ENCODE data around the gene ALKBH3.

The ALKBH3 gene

GRCh38 chr11:43866520-43866919 is 14.1 kb upstream of the ALKBH3 start:
- no peak for DNase-seq (ENCODE audit: low spot score in 2 of 2)
- H3K4me3 Mint-ChIP-seq, result no peak overlapping the region
- peaks cover 26% of the 10 kb centered on the region for H3K27me3 Mint-ChIP-seq
- no peak overlapping the region for H3K27ac Mint-ChIP-seq (ENCODE audit: low read depth)
- no peak for ATAC-seq (replicated peaks; ENCODE audit: extremely low read depth, poor library complexity, severe bottlenecking)
- peaks cover 2% of the 10 kb centered on the region for H3K36me3 Mint-ChIP-seq (ENCODE audit: insufficient read depth)
- H3K9me3 Mint-ChIP-seq, result no peaks in the 10 kb centered on the region
- peaks cover 22% of the 10 kb centered on the region for H3K4me1 Mint-ChIP-seq

- Mint-ChIP-seq H3K36me3 (ENCODE audit: insufficient read depth) (peaks cover 2% of the 10 kb centered on the region), H3K4me1 (peaks cover 22% of the 10 kb centered on the region), H3K4me3 (no peak overlapping the region), H3K27ac (ENCODE audit: low read depth) (no peak overlapping the region), H3K27me3 (peaks cover 30% of the 10 kb centered on the region), H3K9me3 (no peaks in the 10 kb centered on the region)
- ATAC-seq (replicated peaks; ENCODE audit: extremely low read depth, poor library complexity, severe bottlenecking) (no peak), DNase-seq (ENCODE audit: low spot score in 2 of 2) (no peak)
Measured at GRCh38 chr11:43866969-43867368, 13.7 kb upstream of the ALKBH3 start.

DNA sequence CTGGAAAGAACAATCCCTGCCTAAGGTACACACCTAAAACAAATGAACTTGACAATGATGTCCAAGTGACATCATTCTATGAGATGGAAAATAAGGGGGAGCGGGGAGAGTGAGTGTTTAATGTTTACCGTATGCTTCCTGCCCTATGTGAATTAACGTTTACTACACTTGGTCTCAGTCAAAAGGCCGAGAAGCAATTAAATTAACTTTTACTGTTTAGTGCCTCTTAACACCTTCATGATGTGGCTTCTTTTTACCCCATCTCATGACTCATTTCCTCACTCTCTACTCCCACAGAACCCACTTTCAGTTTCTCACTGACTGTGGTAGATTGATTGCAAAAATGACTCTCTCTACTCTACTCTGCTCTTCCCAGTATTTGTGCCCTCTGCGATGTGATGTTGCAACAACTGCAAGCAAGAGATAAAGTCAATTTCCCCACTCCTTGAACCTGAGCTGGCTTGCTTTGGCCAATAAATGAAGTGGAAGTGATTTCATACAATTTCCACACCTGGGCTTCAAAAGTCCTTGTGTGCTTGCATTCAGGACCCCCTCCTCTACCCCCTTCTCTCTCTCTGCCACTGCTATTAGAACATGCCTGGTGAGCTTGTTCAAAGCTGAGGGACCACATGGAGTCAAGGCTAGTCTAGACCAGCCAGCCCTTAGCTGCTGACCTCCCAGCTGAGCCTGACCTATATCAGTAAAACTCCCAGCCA is 11.6 kb upstream of the ALKBH3 start:
- peaks cover 2% of the 10 kb centered on the region for H3K36me3 Mint-ChIP-seq (ENCODE audit: insufficient read depth)
- H3K4me1 Mint-ChIP-seq, result peaks cover 22% of the 10 kb centered on the region
- no peaks in the 10 kb centered on the region for H3K9me3 Mint-ChIP-seq
- peak overlapping the region; percentile 80 for H3K27ac Mint-ChIP-seq (ENCODE audit: low read depth)
- ATAC-seq (replicated peaks; ENCODE audit: extremely low read depth, poor library complexity, severe bottlenecking) (peak; percentile 99), DNase-seq (ENCODE audit: low spot score in 2 of 2) (peak in 1 of 2 donors; percentile 36)
- peak overlapping the region; percentile 36 for H3K4me3 Mint-ChIP-seq
- peaks cover 43% of the 10 kb centered on the region for H3K27me3 Mint-ChIP-seq

- peaks cover 44% of the 10 kb centered on the region for H3K27me3 Mint-ChIP-seq
Measured at GRCh38 chr11:43871051-43871450, 9.6 kb upstream of the ALKBH3 start.

DNA sequence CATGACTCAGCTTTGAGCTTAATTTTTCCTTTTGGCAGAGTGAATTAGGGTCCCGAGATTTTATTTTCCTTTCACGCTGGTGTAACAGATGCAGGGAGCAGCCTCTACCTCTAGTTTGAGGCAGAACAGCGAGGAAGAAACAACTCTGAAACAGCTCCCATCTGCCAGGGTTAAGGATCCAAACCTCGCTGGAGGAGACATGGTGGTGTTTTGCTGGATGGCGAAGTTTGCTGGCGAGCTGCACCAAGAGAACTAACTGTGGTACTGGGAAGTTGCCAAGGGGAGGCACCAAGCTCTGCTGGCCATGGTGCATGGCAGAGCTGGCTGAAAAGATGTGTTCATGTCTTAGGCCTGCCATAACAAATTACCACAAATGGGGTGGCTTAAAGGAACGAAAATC is 7.6 kb upstream of the ALKBH3 start:
- no peak overlapping the region for H3K27ac Mint-ChIP-seq (ENCODE audit: low read depth)
- no peak overlapping the region for H3K4me3 Mint-ChIP-seq
- no peak for DNase-seq (ENCODE audit: low spot score in 2 of 2)
- H3K4me1 Mint-ChIP-seq, result peaks cover 14% of the 10 kb centered on the region
- peaks cover 2% of the 10 kb centered on the region for H3K36me3 Mint-ChIP-seq (ENCODE audit: insufficient read depth)
- H3K27me3 Mint-ChIP-seq, result peaks cover 49% of the 10 kb centered on the region
- no peaks in the 10 kb centered on the region for H3K9me3 Mint-ChIP-seq
- ATAC-seq (replicated peaks; ENCODE audit: extremely low read depth, poor library complexity, severe bottlenecking), result no peak

More at GRCh38 chr11:43871051-43871450, 9.6 kb upstream of the ALKBH3 start:
- ATAC-seq (replicated peaks; ENCODE audit: extremely low read depth, poor library complexity, severe bottlenecking) (no peak), DNase-seq (ENCODE audit: low spot score in 2 of 2) (no peak)
- H3K27ac Mint-ChIP-seq (ENCODE audit: low read depth), result no peak overlapping the region
- H3K4me1 Mint-ChIP-seq, result peaks cover 22% of the 10 kb centered on the region
- H3K9me3 Mint-ChIP-seq, result no peaks in the 10 kb centered on the region
- H3K4me3 Mint-ChIP-seq, result no peak overlapping the region
- peaks cover 2% of the 10 kb centered on the region for H3K36me3 Mint-ChIP-seq (ENCODE audit: insufficient read depth)

DNA sequence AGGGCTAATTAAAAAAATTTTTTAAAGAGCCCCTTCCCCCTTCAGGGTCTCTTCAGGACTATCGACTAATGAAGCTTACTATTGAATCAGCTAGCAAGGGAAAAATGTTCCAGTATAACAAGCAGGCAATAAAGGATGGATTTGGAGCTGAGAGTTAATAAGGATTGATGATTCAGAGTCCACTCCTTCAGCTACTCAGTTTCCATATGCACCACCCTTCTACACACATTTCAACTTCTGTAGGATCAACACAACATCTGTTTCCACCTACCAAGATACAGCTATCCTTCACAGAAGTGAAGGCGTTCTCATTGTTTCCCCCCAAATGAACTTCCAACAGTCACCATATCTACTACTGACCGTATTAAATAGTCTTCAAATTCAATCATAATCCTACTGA is 6.6 kb upstream of the ALKBH3 start:
- ATAC-seq (replicated peaks; ENCODE audit: extremely low read depth, poor library complexity, severe bottlenecking) (no peak), DNase-seq (ENCODE audit: low spot score in 2 of 2) (no peak)
- peaks cover 55% of the 10 kb centered on the region for H3K27me3 Mint-ChIP-seq
- H3K27ac Mint-ChIP-seq (ENCODE audit: low read depth), result no peak overlapping the region
- no peaks in the 10 kb centered on the region for H3K36me3 Mint-ChIP-seq (ENCODE audit: insufficient read depth)
- no peak overlapping the region for H3K4me3 Mint-ChIP-seq
- no peaks in the 10 kb centered on the region for H3K9me3 Mint-ChIP-seq
- H3K4me1 Mint-ChIP-seq, result peaks cover 7% of the 10 kb centered on the region

DNA sequence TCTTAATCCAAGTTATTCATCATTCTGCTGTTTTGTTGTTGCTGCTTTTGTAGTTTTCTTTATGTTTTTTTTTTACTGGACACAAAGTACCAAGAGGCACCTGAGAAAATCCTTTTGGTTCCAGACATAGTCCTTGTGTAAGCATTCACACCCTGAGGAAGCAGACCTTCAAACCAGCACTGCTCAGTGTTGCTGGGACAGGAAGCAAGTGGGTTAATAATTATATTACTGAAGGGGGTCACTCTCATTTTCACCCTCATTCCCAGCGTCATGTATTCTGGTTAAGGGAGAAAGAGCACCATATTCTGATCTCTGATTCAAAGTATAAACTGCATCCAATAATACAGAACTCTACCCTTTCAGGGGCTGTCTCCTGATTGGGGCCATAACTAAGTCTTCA is 5.9 kb upstream of the ALKBH3 start:
- Mint-ChIP-seq H3K4me1 (peaks cover under 1% of the 10 kb centered on the region), H3K9me3 (no peaks in the 10 kb centered on the region), H3K4me3 (no peak overlapping the region), H3K36me3 (ENCODE audit: insufficient read depth) (no peaks in the 10 kb centered on the region), H3K27me3 (peaks cover 55% of the 10 kb centered on the region), H3K27ac (ENCODE audit: low read depth) (no peak overlapping the region)
- no peak for DNase-seq (ENCODE audit: low spot score in 2 of 2)
- no peak for ATAC-seq (replicated peaks; ENCODE audit: extremely low read depth, poor library complexity, severe bottlenecking)

GRCh38 chr11:43879789-43880639 is 617 bp upstream of the ALKBH3 start:
- DNase-seq (ENCODE audit: low spot score in 2 of 2), result no peak
- Mint-ChIP-seq H3K4me1 (peaks cover 13% of the 10 kb centered on the region), H3K27me3 (peaks cover 16% of the 10 kb centered on the region), H3K27ac (ENCODE audit: low read depth) (peak overlapping the region; percentile 92), H3K4me3 (peak overlapping the region; percentile 87), H3K9me3 (no peaks in the 10 kb centered on the region), H3K36me3 (ENCODE audit: insufficient read depth) (peaks cover 20% of the 10 kb centered on the region)
- no peak for ATAC-seq (replicated peaks; ENCODE audit: extremely low read depth, poor library complexity, severe bottlenecking)

- Mint-ChIP-seq H3K27me3 (no peaks in the 10 kb centered on the region), H3K4me1 (peaks cover 27% of the 10 kb centered on the region), H3K27ac (ENCODE audit: low read depth) (no peak overlapping the region), H3K4me3 (no peak overlapping the region), H3K9me3 (no peaks in the 10 kb centered on the region), H3K36me3 (ENCODE audit: insufficient read depth) (peaks cover 56% of the 10 kb centered on the region)
- DNase-seq (ENCODE audit: low spot score in 2 of 2) (no peak), ATAC-seq (replicated peaks; ENCODE audit: extremely low read depth, poor library complexity, severe bottlenecking) (no peak)
Measured at GRCh38 chr11:43892851-43893250, 12.2 kb downstream of the ALKBH3 start.

DNA sequence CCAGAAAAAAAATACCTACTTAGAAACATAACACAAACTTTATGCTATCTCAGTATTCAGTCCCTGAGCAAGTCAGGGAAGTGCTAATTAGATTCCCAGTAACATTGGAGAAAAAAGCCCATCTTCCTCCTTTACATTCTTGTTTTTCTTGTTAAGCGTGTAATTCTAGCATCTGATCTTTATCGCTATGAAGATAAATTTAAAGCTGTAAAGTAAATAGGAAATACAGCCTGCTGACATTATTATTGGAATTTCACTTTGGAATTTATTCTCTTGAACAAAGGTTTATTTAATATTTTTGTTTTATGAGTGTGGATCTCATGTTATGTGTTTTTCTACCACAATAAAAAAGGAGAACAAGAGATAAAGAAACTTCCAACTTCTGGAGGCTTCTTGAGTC is 13.9 kb downstream of the ALKBH3 start:
- ATAC-seq (replicated peaks; ENCODE audit: extremely low read depth, poor library complexity, severe bottlenecking) (no peak), DNase-seq (ENCODE audit: low spot score in 2 of 2) (no peak)
- no peak overlapping the region for H3K4me3 Mint-ChIP-seq
- peaks cover 54% of the 10 kb centered on the region for H3K36me3 Mint-ChIP-seq (ENCODE audit: insufficient read depth)
- H3K27ac Mint-ChIP-seq (ENCODE audit: low read depth), result no peak overlapping the region
- no peaks in the 10 kb centered on the region for H3K9me3 Mint-ChIP-seq
- peaks cover 32% of the 10 kb centered on the region for H3K4me1 Mint-ChIP-seq
- H3K27me3 Mint-ChIP-seq, result no peaks in the 10 kb centered on the region

DNA sequence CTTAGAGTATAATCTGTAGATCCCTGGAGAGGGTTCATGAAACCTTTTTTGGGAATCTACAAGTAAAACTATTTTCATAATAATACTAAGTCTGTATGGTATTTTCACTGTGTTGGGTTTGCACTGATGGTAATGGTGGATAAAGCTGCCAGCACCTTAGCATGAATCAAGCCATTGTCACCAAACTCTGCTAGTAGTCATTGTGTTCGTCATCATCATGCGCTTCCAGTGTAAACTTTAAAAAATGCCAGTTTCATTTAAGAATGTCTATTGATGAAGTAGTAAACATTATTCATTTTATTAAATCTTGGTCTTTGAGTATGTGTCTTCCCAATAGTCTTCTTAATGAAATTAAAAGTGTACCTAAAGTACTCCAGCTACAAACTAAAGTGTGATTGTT is 15.0 kb downstream of the ALKBH3 start:
- H3K4me1 Mint-ChIP-seq, result peaks cover 26% of the 10 kb centered on the region
- DNase-seq (ENCODE audit: low spot score in 2 of 2), result no peak
- ATAC-seq (replicated peaks; ENCODE audit: extremely low read depth, poor library complexity, severe bottlenecking), result no peak
- no peak overlapping the region for H3K4me3 Mint-ChIP-seq
- H3K27ac Mint-ChIP-seq (ENCODE audit: low read depth), result no peak overlapping the region
- no peaks in the 10 kb centered on the region for H3K9me3 Mint-ChIP-seq
- peaks cover 45% of the 10 kb centered on the region for H3K36me3 Mint-ChIP-seq (ENCODE audit: insufficient read depth)
- no peaks in the 10 kb centered on the region for H3K27me3 Mint-ChIP-seq

DNA sequence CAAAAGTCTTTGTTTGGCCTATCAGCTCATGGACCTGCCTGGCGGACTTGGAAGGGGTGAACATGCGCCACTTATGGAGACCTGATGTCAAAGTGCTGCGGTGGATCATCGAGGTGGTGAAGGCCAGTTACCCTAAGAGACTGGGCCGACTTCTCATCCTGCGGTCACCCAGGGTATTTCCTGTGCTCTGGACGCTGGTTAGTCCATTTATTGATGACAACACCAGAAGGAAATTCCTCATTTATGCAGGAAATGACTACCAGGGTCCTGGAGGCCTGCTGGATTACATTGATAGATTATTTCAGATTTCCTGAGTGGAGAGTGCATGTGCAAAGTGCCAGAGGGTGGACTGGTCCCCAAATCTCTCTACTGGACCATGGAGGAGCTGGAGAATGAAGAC is 17.9 kb downstream of the ALKBH3 start:
- Mint-ChIP-seq H3K27ac (ENCODE audit: low read depth) (no peak overlapping the region), H3K4me1 (peaks cover 20% of the 10 kb centered on the region), H3K9me3 (no peaks in the 10 kb centered on the region), H3K27me3 (no peaks in the 10 kb centered on the region), H3K4me3 (no peak overlapping the region), H3K36me3 (ENCODE audit: insufficient read depth) (peaks cover 45% of the 10 kb centered on the region)
- DNase-seq (ENCODE audit: low spot score in 2 of 2) (no peak), ATAC-seq (replicated peaks; ENCODE audit: extremely low read depth, poor library complexity, severe bottlenecking) (no peak)

- peaks cover 17% of the 10 kb centered on the region for H3K4me1 Mint-ChIP-seq
- ATAC-seq (replicated peaks; ENCODE audit: extremely low read depth, poor library complexity, severe bottlenecking) (no peak), DNase-seq (ENCODE audit: low spot score in 2 of 2) (no peak)
- no peak overlapping the region for H3K27ac Mint-ChIP-seq (ENCODE audit: low read depth)
- H3K4me3 Mint-ChIP-seq, result no peak overlapping the region
- no peaks in the 10 kb centered on the region for H3K27me3 Mint-ChIP-seq
- no peaks in the 10 kb centered on the region for H3K9me3 Mint-ChIP-seq
- peaks cover 50% of the 10 kb centered on the region for H3K36me3 Mint-ChIP-seq (ENCODE audit: insufficient read depth)
Measured at GRCh38 chr11:43899094-43899493, 18.5 kb downstream of the ALKBH3 start.
